Left colon (tissue), 2 donors: ENCODE data around the gene SYT9. TPM values are rescaled to one million over a fixed set of nuclear protein-coding genes. Genes with fewer than 3 reads are reported as not detected.
A peak's percentile ranks its signal among the peaks of the same experiment; 100 is the strongest.

Experiments used
- ATAC-seq: fragments of 200-7000 bp; cut with Tn5 transposase; one replicate; pipeline ENCODE4 v1.9.1; 2020; ENCODE audit warnings: mild to moderate bottlenecking, moderate library complexity
- DNase-seq, 2 donors: peaks; one replicate each; pipeline ENCODE4 v3.0.0-alpha.2; 2020
- intact Hi-C, 2 donors: fragments of 100-400 bp; cut with DNase I in 1 of 2; cut with micrococcal nuclease in 1 of 2; formaldehyde crosslinking; loops; one replicate each; pipeline versions ENCODE4 v1.11.2 to v1.14.0; 2022; cut with DNase I, micrococcal nuclease
- total RNA-seq, 2 donors: library from RNA; stranded (reverse); fragmentation: NEBNext Ultra II Directional; extraction: Animal tissue kit (Norgen Biotek cat#: 25700); gene quantifications; one replicate each; pipeline ENCODE4 v1.2.1, GENCODE V29; 2021
- donor health status: DM: no; HTN: no; CAD: no.
- donor health status: DM: yes; HTN: yes; CAD: no.

Gene SYT9
- total RNA-seq, 2 donors from 2014 or later = 0.17 TPM; not detected in 1

GRCh38 chr11:7485186-7486097 lies 233.7 kb downstream of the SYT9 start, which contains the start of gene OLFML1:
TSS of gene OLFML1 (plus strand) at chr11:7485506. CDS start at chr11:7485876, 370 bp downstream.
- ATAC-seq (no peak), DNase-seq (no peak)
- intact Hi-C loops = no loop called here

GRCh38 chr11:7486098-7486780 lies 234.5 kb downstream of the SYT9 start:
- ATAC-seq (no peak), DNase-seq (no peak)
- intact Hi-C loops = no loop called here

- DNase-seq (no peak), ATAC-seq (no peak)
- intact Hi-C loops = no loop called here
Measured at GRCh38 chr11:7486781-7487140, 235.1 kb downstream of the SYT9 start.

DNA sequence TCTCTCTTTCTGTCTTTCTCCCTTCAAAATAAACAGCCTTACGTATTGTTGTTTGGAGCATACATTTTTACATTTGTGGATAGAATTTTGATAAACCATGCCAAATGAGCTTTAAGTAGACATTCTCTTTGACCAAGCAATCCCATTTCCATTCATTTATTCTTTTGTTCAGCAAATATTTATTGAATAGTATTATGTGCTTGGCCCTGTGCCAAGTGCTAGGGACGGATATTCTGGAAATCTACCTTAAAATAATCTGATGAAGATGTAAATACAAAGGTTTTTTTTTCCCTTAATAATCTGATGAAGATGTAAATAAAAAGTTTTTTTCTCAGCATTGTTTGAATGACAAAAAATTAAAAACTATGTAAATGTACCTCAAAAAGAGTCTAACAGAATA lies 235.7 kb downstream of the SYT9 start:
- DNase-seq = no peak
- ATAC-seq = no peak
- intact Hi-C loops = no loop called here

DNA sequence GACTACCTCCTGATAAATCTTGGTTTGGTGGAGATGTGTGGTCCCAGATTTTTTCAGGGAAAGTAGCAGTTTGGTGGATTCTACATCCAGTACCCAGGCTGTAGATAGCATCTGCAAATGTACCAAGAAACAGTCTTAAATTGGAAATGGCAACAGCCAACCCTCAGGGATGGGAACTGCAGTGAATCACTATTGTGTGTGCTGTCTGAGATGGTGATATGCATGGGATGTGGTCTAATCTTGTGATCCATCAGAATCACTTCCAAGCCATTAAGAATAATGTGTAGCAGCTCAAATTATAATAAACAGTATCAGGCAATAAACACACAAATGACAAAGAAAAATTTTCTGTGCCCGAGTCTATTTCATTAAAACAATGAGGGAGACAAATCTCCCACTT lies 237.0 kb downstream of the SYT9 start:
- ATAC-seq (no peak), DNase-seq (no peak)
- intact Hi-C loops = no loop called here

DNA sequence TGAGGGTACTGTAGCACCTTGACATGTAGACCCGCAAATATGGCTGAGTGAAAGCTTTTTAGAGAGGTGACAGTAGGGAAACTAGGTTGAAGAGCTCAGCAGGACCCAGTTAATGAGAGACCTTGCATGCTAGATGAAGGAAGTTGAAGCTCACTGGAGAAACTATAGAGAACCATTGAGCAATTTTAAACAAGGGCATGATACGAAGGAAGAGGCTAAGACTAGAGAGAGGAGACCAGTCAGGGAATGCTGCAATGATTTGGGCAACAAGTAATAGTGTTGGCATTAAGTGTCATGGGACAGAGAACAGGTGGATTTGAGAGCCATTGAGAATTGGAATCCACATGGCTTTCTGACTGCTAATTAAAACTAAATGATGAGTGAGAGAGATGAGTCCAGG lies 237.7 kb downstream of the SYT9 start:
- intact Hi-C loops = no loop called here
- no peak for ATAC-seq
- DNase-seq = no peak

DNA sequence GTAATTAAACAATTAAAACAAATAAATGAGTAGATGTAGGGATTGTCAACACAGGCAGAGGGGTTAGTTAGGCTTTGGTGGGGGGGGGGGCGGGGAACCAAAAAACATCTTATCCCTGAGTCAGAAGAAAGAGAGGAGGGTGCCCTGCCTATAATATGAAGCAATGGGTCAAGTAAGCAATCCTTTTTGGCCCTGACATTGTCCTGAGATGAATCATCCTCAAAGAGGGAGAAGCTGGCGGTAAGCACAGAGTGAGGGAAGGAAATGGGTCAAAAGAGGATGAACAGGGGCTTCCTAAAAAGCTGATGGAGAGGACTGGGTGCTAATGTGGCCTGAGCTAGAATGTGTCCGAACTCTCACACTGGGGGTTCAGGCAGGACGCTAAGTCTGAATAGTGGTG lies 238.3 kb downstream of the SYT9 start:
- ATAC-seq = no peak

DNA sequence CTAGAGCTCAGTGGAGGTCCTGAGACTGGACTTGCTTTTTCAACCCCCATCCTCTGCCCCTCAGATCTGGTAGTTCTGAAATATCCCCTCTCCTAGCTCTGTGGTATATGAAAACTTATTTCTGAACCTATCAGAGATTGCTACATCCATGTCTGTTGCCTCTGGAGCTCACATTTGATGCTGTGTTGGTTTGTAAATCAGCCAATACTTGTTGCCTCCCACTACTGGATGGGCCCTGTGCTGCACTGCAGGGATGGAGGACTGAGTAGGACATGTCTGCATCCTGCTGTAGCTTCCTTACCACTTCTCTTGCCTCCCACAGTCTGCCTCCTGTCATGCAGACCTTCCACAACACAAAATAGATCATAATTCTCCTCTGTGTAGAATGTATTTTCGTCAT lies 238.8 kb downstream of the SYT9 start:
- no peak for DNase-seq
- ATAC-seq = no peak
- intact Hi-C loops = no loop called here

More for the DNA sequence above, 238.3 kb downstream of the SYT9 start:
- intact Hi-C loops = no loop called here
- DNase-seq = no peak

DNA sequence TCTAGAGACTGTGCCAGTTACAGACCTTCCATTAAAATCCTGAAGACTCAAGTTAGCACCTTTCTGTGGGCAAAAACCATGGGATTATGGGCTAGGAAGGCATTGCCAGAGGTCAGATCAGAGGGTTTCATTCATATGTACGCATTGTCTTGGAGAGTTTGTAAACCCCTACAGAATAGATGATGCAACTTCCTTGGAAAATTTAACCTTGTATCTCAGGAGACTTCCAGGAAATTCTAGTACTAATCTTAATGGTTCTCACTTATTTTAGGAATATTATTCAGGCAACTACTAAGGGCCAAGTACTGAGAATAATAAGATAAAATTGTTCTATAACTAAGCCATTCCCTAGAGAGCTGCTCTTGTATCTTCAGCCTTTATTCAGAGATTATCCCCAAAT lies 240.5 kb downstream of the SYT9 start:
- DNase-seq = no peak
- no peak for ATAC-seq
- intact Hi-C loops = no loop called here

DNA sequence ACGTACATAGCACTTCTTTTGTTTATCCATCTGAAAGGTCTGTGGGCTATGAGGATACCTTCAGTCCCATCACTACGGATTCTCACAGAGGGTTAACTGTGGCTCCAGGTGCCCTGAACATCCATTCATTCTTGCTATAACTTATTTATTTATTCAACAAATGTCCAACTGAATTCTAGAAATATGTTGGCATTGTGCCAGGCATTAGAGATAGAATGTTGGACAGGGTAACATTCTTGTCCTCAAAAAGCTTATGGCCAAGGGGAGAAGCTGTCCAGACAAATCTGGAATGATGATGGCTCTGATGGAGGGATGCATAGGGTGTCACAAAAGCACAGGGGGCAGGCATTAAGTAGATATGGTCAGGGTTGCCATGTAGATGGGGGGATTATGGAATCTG lies 242.0 kb downstream of the SYT9 start:
- intact Hi-C loops = no loop called here
- DNase-seq = no peak
- no peak for ATAC-seq

DNA sequence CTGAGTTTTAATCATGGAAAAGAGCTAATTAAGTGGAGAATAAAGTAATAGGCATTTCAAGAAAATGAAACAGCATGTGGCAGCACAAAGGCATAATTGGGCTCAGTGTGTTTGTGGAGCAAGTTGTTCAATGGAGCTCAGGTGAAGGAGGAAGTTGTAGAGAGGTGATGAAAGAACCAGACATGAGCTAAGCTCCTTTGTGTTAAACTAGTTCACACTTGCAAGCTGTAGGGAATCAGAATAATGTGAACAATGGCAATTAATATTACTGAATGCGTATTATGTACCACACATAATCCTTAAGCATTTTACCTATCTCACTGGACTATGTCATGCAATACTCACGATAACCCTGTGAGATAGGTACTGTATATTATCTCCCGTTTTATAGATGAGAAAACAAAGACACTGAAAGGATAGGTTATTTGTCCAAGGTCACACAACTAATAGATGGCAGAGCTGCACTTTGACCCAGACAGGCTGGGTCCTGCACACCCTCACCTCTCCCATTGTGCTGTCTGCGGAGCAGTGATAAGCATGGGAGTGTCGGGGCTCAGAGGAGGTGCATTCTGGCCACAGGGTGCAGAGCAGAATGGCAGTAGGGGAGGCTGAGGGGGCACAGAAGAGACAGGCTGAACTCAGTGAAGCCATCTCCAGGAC lies 242.5 kb downstream of the SYT9 start:
- peak; percentile 79 for ATAC-seq

GRCh38 chr11:7495882-7496551 lies 244.3 kb downstream of the SYT9 start:
- ATAC-seq = no peak

More for the DNA sequence above, 242.5 kb downstream of the SYT9 start:
- intact Hi-C loops = no loop called here
- DNase-seq = no peak

DNA sequence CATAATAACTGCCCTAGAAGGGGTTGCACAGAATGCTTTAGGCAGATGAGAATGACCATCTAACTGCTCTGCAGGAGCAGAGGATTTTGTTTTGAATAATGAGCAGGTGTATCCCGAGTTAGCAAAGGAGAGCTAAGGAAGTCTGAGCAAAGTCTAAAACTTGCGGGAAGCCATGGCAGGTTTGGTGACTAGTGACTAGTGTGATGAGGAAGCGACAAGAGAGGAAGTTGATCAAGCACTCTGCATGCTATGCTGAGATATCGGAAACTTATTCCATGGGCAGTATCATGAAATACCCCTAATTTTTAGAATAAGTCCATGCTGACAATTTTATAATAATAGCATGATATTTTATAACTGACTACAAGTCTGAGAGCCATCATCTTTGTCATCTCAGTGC lies 246.5 kb downstream of the SYT9 start:
- no peak for DNase-seq
- intact Hi-C loops = no loop called here
- ATAC-seq = no peak

More at GRCh38 chr11:7495882-7496551, 244.3 kb downstream of the SYT9 start:
- intact Hi-C loops = no loop called here
- peak; percentile 12 to 38 for DNase-seq

GRCh38 chr11:7499081-7499480 lies 247.4 kb downstream of the SYT9 start:
- intact Hi-C loops = no loop called here
- ATAC-seq (no peak), DNase-seq (no peak)

DNA sequence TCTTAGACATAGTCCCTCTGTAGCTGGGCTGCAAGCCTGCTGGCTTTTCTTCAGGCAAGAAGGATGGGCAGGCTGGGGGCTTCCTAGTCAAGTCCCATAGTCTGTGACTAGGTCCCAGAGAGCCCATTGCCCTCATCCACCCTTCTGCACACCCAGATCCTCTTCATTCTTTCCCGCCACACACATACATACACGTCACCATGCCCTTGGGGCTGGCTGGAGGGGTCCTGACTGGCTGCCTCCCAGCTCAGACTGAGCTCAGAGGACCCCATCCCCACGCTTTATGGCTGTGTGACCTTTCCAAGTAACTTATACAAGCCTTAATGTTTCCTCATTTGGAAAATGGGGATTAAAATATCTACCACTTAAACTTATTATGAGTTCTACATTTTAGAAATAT lies 248.5 kb downstream of the SYT9 start:
- intact Hi-C loops = no loop called here
- no peak for DNase-seq
- no peak for ATAC-seq

DNA sequence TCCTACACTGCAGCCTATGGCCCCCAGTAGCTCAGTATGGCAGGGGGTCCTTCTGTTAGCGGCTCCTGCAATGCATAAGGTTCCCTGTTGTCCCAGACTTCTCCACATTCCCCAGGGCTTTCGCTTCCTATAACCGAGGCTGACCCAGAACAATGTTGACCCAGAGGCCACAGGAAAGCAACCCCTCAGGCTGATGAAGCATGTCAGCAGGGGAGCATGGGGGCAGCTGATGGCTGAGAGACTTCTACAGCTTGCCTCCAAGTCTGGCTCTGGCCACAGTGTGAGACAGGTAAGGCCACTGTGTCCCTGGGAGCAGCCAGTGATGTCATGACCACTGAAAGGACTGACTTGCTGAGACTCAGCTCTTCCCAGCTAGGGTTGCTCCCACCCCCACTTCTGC lies 249.5 kb downstream of the SYT9 start:
- intact Hi-C loops = no loop called here
- DNase-seq (no peak), ATAC-seq (no peak)

- no peak for ATAC-seq
- no peak for DNase-seq
- intact Hi-C loops = no loop called here
Measured at GRCh38 chr11:7501894-7502293, 250.2 kb downstream of the SYT9 start.

- intact Hi-C loops = no loop called here
- ATAC-seq (no peak), DNase-seq (no peak)
Measured at GRCh38 chr11:7506243-7506642, 254.5 kb downstream of the SYT9 start.

- no peak for DNase-seq
- intact Hi-C loops = no loop called here
- ATAC-seq = peak; percentile 29
Measured at GRCh38 chr11:7508087-7508486, 256.4 kb downstream of the SYT9 start.
